ENCODE results near the gene CUEDC1.

Gene CUEDC1

DNA sequence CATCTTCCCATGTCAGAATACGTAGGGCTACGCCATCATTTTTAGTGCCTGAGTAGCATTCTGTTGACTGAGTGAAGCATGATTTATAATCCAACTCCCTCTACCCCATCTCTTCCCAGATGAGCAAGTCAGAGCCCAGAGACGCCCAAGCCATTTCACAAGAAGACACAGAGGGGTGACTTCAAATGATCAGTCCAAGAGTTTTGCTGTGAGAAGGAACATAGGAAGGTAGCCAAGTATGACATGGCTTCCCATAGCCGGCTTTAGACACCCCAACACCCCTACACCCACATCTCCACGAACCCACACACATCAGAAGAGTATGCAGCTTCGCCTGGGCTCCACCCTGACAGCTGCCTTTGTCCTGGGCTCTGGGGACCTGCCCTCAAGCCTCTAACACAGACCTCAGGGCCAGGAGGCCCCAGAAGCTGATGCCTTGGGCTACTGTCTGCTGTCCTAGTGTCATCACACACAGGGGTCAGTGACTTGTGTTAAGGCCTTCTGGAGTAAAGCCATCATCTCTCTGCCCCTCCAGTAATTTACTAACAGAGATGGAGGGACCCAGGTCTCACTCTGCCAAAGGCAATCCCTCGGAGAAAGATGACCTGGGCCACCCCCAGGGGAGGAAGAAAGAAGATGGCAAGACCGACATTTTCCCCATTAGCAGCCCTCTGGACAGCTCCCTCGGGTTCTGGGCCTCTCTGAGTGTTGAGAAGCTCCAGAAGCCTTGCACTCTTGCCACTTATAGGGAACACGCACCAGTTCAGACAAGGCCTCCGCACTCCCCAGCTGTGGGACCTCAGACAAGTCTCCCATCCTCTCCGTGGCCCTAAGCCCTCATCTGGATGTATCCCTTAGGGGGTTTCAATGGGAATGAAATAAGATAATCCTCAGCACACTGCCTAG, 66.6 kb downstream of the CUEDC1 start:
- Histone ChIP-seq H3K27ac (replicated peaks) (no peak overlapping the region), H3K27me3 (ENCODE audit: insufficient read depth, poor library complexity, severe bottlenecking) (no peaks in the 10 kb centered on the region), H3K4me3 (replicated peaks; ENCODE audit: insufficient read depth, low read length) (no peak overlapping the region)
- no peak for DNase-seq (ENCODE audit: low read depth in 1 of 2, low spot score in 1 of 2)
- no peak for TF ChIP-seq SPI1 (IDR thresholded peaks at IDR 0.05; ENCODE audit: borderline replicate concordance, low read depth)

- Histone ChIP-seq H3K27me3 (ENCODE audit: insufficient read depth, poor library complexity, severe bottlenecking) (no peaks in the 10 kb centered on the region), H3K27ac (replicated peaks) (no peak overlapping the region), H3K4me3 (replicated peaks; ENCODE audit: insufficient read depth, low read length) (no peak overlapping the region)
- TF ChIP-seq SPI1 (IDR thresholded peaks at IDR 0.05; ENCODE audit: borderline replicate concordance, low read depth) = no peak
- TF ChIP-seq, protein P1, sequence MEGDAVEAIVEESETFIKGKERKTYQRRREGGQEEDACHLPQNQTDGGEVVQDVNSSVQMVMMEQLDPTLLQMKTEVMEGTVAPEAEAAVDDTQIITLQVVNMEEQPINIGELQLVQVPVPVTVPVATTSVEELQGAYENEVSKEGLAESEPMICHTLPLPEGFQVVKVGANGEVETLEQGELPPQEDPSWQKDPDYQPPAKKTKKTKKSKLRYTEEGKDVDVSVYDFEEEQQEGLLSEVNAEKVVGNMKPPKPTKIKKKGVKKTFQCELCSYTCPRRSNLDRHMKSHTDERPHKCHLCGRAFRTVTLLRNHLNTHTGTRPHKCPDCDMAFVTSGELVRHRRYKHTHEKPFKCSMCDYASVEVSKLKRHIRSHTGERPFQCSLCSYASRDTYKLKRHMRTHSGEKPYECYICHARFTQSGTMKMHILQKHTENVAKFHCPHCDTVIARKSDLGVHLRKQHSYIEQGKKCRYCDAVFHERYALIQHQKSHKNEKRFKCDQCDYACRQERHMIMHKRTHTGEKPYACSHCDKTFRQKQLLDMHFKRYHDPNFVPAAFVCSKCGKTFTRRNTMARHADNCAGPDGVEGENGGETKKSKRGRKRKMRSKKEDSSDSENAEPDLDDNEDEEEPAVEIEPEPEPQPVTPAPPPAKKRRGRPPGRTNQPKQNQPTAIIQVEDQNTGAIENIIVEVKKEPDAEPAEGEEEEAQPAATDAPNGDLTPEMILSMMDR (IDR thresholded peaks at IDR 0.05; ENCODE audit: insufficient read depth, low read length) = no peak
- TF ChIP-seq POLR2AphosphoS5 (IDR thresholded peaks at IDR 0.05; ENCODE audit: low read depth) = no peak
- TF ChIP-seq GABPA (IDR thresholded peaks at IDR 0.05; ENCODE audit: low read depth) = no peak
- TF ChIP-seq, protein P2, sequence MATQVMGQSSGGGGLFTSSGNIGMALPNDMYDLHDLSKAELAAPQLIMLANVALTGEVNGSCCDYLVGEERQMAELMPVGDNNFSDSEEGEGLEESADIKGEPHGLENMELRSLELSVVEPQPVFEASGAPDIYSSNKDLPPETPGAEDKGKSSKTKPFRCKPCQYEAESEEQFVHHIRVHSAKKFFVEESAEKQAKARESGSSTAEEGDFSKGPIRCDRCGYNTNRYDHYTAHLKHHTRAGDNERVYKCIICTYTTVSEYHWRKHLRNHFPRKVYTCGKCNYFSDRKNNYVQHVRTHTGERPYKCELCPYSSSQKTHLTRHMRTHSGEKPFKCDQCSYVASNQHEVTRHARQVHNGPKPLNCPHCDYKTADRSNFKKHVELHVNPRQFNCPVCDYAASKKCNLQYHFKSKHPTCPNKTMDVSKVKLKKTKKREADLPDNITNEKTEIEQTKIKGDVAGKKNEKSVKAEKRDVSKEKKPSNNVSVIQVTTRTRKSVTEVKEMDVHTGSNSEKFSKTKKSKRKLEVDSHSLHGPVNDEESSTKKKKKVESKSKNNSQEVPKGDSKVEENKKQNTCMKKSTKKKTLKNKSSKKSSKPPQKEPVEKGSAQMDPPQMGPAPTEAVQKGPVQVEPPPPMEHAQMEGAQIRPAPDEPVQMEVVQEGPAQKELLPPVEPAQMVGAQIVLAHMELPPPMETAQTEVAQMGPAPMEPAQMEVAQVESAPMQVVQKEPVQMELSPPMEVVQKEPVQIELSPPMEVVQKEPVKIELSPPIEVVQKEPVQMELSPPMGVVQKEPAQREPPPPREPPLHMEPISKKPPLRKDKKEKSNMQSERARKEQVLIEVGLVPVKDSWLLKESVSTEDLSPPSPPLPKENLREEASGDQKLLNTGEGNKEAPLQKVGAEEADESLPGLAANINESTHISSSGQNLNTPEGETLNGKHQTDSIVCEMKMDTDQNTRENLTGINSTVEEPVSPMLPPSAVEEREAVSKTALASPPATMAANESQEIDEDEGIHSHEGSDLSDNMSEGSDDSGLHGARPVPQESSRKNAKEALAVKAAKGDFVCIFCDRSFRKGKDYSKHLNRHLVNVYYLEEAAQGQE (IDR thresholded peaks at IDR 0.05; ENCODE audit: insufficient replicate concordance, low read depth) = no peak
- no peak for DNase-seq (ENCODE audit: low read depth in 1 of 2, low spot score in 1 of 2)
Measured at GRCh38 chr17:57887161-57887560, 68.1 kb downstream of the CUEDC1 start.

GRCh38 chr17:57886020-57886419, 69.2 kb downstream of the CUEDC1 start:
- H3K27me3 ChIP-seq (ENCODE audit: insufficient read depth, poor library complexity, severe bottlenecking) = no peaks in the 10 kb centered on the region
- H3K27ac ChIP-seq (replicated peaks) = no peak overlapping the region
- no peak for DNase-seq (ENCODE audit: low read depth in 1 of 2, low spot score in 1 of 2)
- TF ChIP-seq, protein P2 (IDR thresholded peaks at IDR 0.05; ENCODE audit: insufficient replicate concordance, low read depth) = no peak
- TF ChIP-seq GABPA (IDR thresholded peaks at IDR 0.05; ENCODE audit: low read depth) (no peak), SPI1 (IDR thresholded peaks at IDR 0.05; ENCODE audit: borderline replicate concordance, low read depth) (no peak), POLR2AphosphoS5 (IDR thresholded peaks at IDR 0.05; ENCODE audit: low read depth) (no peak)
- TF ChIP-seq, protein P1 (IDR thresholded peaks at IDR 0.05; ENCODE audit: insufficient read depth, low read length) = no peak
- no peak overlapping the region for H3K4me3 ChIP-seq (replicated peaks; ENCODE audit: insufficient read depth, low read length)

GRCh38 chr17:57885148-57885915, 69.9 kb downstream of the CUEDC1 start:
- Histone ChIP-seq H3K4me3 (replicated peaks; ENCODE audit: insufficient read depth, low read length) (no peak overlapping the region), H3K27ac (replicated peaks) (no peak overlapping the region), H3K27me3 (ENCODE audit: insufficient read depth, poor library complexity, severe bottlenecking) (no peaks in the 10 kb centered on the region)
- DNase-seq (ENCODE audit: low read depth in 1 of 2, low spot score in 1 of 2) = no peak
- TF ChIP-seq, protein P2 (IDR thresholded peaks at IDR 0.05; ENCODE audit: insufficient replicate concordance, low read depth) = no peak

All from HL-60 (cell line).